Neutrophil (primary cell): ENCODE measurements around the gene ARHGAP35.

Experiments used
- H3K27ac ChIP-seq: fragments of 200-600 bp; sonication (generic); 2 replicates; pipeline ENCODE4 v1.5.1; 2016; ENCODE audit warnings: mild to moderate bottlenecking, moderate library complexity
- H3K27me3 ChIP-seq: fragments of 200-600 bp; sonication (generic); 2 replicates; pipeline ENCODE4 v1.6.0; 2016; ENCODE audit warnings: mild to moderate bottlenecking
- H3K36me3 ChIP-seq: fragments of 200-600 bp; sonication (generic); 2 replicates; pipeline ENCODE4 v1.5.1; 2017
- H3K4me1 ChIP-seq, 2 experiments: fragments of 200-600 bp in 1 of 2; sonication (generic) in 1 of 2; 1 replicate in 1 of 2; 2 replicates in 1 of 2; pipeline versions ENCODE4 v1.5.1 to v1.6.1; 2013 to 2016; ENCODE audit warnings: low read depth in 1 of 2, low read length in 1 of 2, mild to moderate bottlenecking in 1 of 2, moderate library complexity in 1 of 2; ENCODE audit not compliant: control insufficient read depth in 1 of 2, insufficient read depth in 1 of 2
- H3K4me3 ChIP-seq, 2 experiments: fragments of 200-600 bp in 1 of 2; sonication (generic) in 1 of 2; 1 replicate in 1 of 2; 2 replicates in 1 of 2; pipeline ENCODE4 v1.5.1; 2013 to 2016; ENCODE audit warnings: low read depth in 1 of 2, low read length in 1 of 2, mild to moderate bottlenecking in 1 of 2, moderate library complexity in 1 of 2
- H3K9me3 ChIP-seq: fragments of 200-600 bp; sonication (generic); 2 replicates; pipeline ENCODE4 v1.5.1; 2016
- CTCF ChIP-seq: fragments of 200-600 bp; sonication (generic); IDR thresholded peaks from 2 replicates; pipeline ENCODE4 v1.5.1; 2016; ENCODE audit warnings: antibody characterized with exemption

The ARHGAP35 gene

GRCh38 chr19:46907880-46908279 lies 47.1 kb downstream of the ARHGAP35 start:
- Histone ChIP-seq H3K9me3 (no peaks in the 10 kb centered on the region), H3K36me3 (no peaks in the 10 kb centered on the region), H3K27me3 (no peaks in the 10 kb centered on the region), H3K27ac (no peak overlapping the region), H3K4me1 (no peaks in the 10 kb centered on the region), H3K4me3 (no peak overlapping the region)
- TF ChIP-seq CTCF = no peak

GRCh38 chr19:46909356-46909755 lies 48.6 kb downstream of the ARHGAP35 start:
- Histone ChIP-seq H3K4me3 (no peak overlapping the region), H3K36me3 (no peaks in the 10 kb centered on the region), H3K9me3 (no peaks in the 10 kb centered on the region), H3K27me3 (no peaks in the 10 kb centered on the region), H3K27ac (no peak overlapping the region), H3K4me1 (peaks cover 0 to 4% of the 10 kb centered on the region in 2 experiments)
- TF ChIP-seq CTCF = no peak
